Mesenchymal stem cell (in vitro differentiated cells and primary cell): ENCODE results near the gene GNAI1.

ENCODE experiments used
- DNase-seq: peaks from one replicate; pipeline ENCODE4 v3.0.0-alpha.2; 2013
- H2AFZ ChIP-seq: one replicate; pipeline ENCODE4 v1.6.1; 2013; ENCODE audit warnings: low read depth, mild to moderate bottlenecking, control low read depth, inconsistent platforms, low read length, moderate library complexity
- H2AK5ac ChIP-seq: 2 replicates; pipeline ENCODE4 v1.6.1; 2013; ENCODE audit warnings: low read length, moderate library complexity, mild to moderate bottlenecking, inconsistent platforms; ENCODE audit not compliant: severe bottlenecking
- H2BK120ac ChIP-seq: one replicate; pipeline ENCODE4 v1.6.1; 2013; ENCODE audit warnings: low read depth, mild to moderate bottlenecking, inconsistent platforms, low read length, moderate library complexity
- H2BK12ac ChIP-seq, 2 experiments: one replicate each; pipeline ENCODE4 v1.6.1; 2013; ENCODE audit warnings: inconsistent platforms in 2 of 2, low read length in 2 of 2, mild to moderate bottlenecking in 2 of 2, moderate library complexity in 2 of 2, control low read depth in 1 of 2
- H2BK15ac ChIP-seq: one replicate; pipeline ENCODE4 v1.6.1; 2013; ENCODE audit warnings: mild to moderate bottlenecking, low read depth, inconsistent platforms; ENCODE audit not compliant: poor library complexity, severe bottlenecking
- H2BK5ac ChIP-seq: 2 replicates; pipeline ENCODE4 v1.6.1; 2013; ENCODE audit warnings: low read depth, mild to moderate bottlenecking, low read length, control low read depth, inconsistent platforms; ENCODE audit not compliant: poor library complexity, severe bottlenecking
- H3K14ac ChIP-seq, 2 experiments: one replicate each; pipeline ENCODE4 v1.6.1; 2013; ENCODE audit warnings: inconsistent platforms in 2 of 2, low read length in 2 of 2, control low read depth in 1 of 2, mild to moderate bottlenecking in 1 of 2, moderate library complexity in 1 of 2
- H3K18ac ChIP-seq, 2 experiments: one replicate each; pipeline ENCODE4 v1.6.1; 2013; ENCODE audit warnings: inconsistent platforms in 2 of 2, low read length in 2 of 2, control low read depth in 1 of 2, low read depth in 1 of 2, mild to moderate bottlenecking in 1 of 2
- H3K23ac ChIP-seq, 2 experiments: one replicate each; pipeline ENCODE4 v1.6.1; 2013; ENCODE audit warnings: inconsistent platforms in 2 of 2, low read length in 2 of 2, mild to moderate bottlenecking in 2 of 2, moderate library complexity in 2 of 2, control low read depth in 1 of 2
- H3K27ac ChIP-seq: 2 replicates; pipeline ENCODE4 v1.5.1; 2013; ENCODE audit warnings: mild to moderate bottlenecking, moderate library complexity, low read length, control low read depth, inconsistent platforms; ENCODE audit not compliant: poor library complexity, severe bottlenecking
- H3K27me3 ChIP-seq, 2 experiments: 2 replicates each; pipeline versions ENCODE4 v1.6.1 to v1.7.0; 2013; ENCODE audit warnings: low read length in 2 of 2, mild to moderate bottlenecking in 2 of 2, moderate library complexity in 2 of 2, control low read depth in 1 of 2, inconsistent platforms in 1 of 2; ENCODE audit not compliant: control insufficient read depth in 1 of 2, insufficient read depth in 1 of 2
- H3K36me3 ChIP-seq, 2 experiments: 2 replicates each; pipeline versions ENCODE4 v1.6.1 to v1.7.0; 2013; ENCODE audit warnings: low read length in 2 of 2, control low read depth in 1 of 2, inconsistent platforms in 1 of 2, low read depth in 1 of 2, mild to moderate bottlenecking in 1 of 2; ENCODE audit not compliant: insufficient read depth in 2 of 2, control insufficient read depth in 1 of 2
- H3K4ac ChIP-seq, 2 experiments: one replicate each; pipeline ENCODE4 v1.6.1; 2013; ENCODE audit warnings: inconsistent platforms in 2 of 2, low read length in 2 of 2, mild to moderate bottlenecking in 2 of 2, moderate library complexity in 2 of 2, control low read depth in 1 of 2, low read depth in 1 of 2
- H3K4me1 ChIP-seq: 2 replicates; pipeline ENCODE4 v1.6.1; 2013; ENCODE audit warnings: low read depth, low read length, control low read depth; ENCODE audit not compliant: control insufficient read depth, insufficient read depth
- H3K4me2 ChIP-seq: 2 replicates; pipeline ENCODE4 v1.6.1; 2013; ENCODE audit warnings: low read length, mild to moderate bottlenecking, inconsistent platforms; ENCODE audit not compliant: poor library complexity, severe bottlenecking
- H3K4me3 ChIP-seq, 2 experiments: 2 replicates each; pipeline versions ENCODE4 v1.5.1 to v1.7.0; 2013; ENCODE audit warnings: low read length in 2 of 2, mild to moderate bottlenecking in 2 of 2, control low read depth in 1 of 2, low read depth in 1 of 2; ENCODE audit not compliant: insufficient read depth in 1 of 2
- H3K79me1 ChIP-seq: replicated peaks from 2 replicates; pipeline ENCODE4 v1.6.1; 2013; ENCODE audit warnings: mild to moderate bottlenecking, control low read depth, low read length, inconsistent platforms; ENCODE audit not compliant: poor library complexity, severe bottlenecking
- H3K9ac ChIP-seq: 2 replicates; pipeline ENCODE4 v1.7.0; 2013; ENCODE audit warnings: mild to moderate bottlenecking, low read length, moderate library complexity
- H3K9me3 ChIP-seq: 2 replicates; pipeline ENCODE4 v1.7.0; 2013; ENCODE audit warnings: mild to moderate bottlenecking, low read length; ENCODE audit not compliant: control insufficient read depth
- H4K8ac ChIP-seq: one replicate; pipeline ENCODE4 v1.6.1; 2013; ENCODE audit warnings: inconsistent platforms, mild to moderate bottlenecking, low read length, moderate library complexity
- H4K91ac ChIP-seq: one replicate; pipeline ENCODE4 v1.6.1; 2013; ENCODE audit warnings: mild to moderate bottlenecking, low read length, inconsistent platforms
- WGBS: methylation state at CpG from one replicate; pipeline ENCODE4 v1.1.7; 2013; ENCODE audit warnings: mixed read lengths; 5-methylcytosine and 5-hydroxymethylcytosine counted together

GNAI1 gene

GRCh38 chr7:80253237-80253636, 118.6 kb downstream of the GNAI1 start:
- no peaks in the 10 kb centered on the region for H3K9me3 ChIP-seq
- no peak overlapping the region for H2BK15ac ChIP-seq
- no peaks in the 10 kb centered on the region for H3K36me3 ChIP-seq
- no peak overlapping the region for H4K8ac ChIP-seq
- no peak overlapping the region for H3K9ac ChIP-seq
- no peak overlapping the region for H4K91ac ChIP-seq
- peak overlapping the region in 1 of 2 experiments; percentile 82 for H3K4ac ChIP-seq
- no peak overlapping the region for H2BK120ac ChIP-seq
- no peak overlapping the region for H2AK5ac ChIP-seq
- no peak overlapping the region for H2AFZ ChIP-seq
- no peak overlapping the region for H2BK5ac ChIP-seq
- no peak overlapping the region for H3K4me2 ChIP-seq
- no peak overlapping the region for H3K14ac ChIP-seq
- no peak overlapping the region for H2BK12ac ChIP-seq
- no peak for DNase-seq
- no peak overlapping the region for H3K4me3 ChIP-seq
- no peak overlapping the region for H3K23ac ChIP-seq
- H3K79me1 ChIP-seq, result no peaks in the 10 kb centered on the region
- no peaks in the 10 kb centered on the region for H3K27me3 ChIP-seq
- no peaks in the 10 kb centered on the region for H3K4me1 ChIP-seq
- H3K27ac ChIP-seq, result no peak overlapping the region
- 96% methylated on average over 2 of the region's 4 CpGs for WGBS
- H3K18ac ChIP-seq, result peak overlapping the region in 1 of 2 experiments; percentile 72

- Histone ChIP-seq H3K9ac (no peak overlapping the region), H2AK5ac (no peak overlapping the region), H3K18ac (no peak overlapping the region), H3K14ac (no peak overlapping the region), H3K79me1 (no peaks in the 10 kb centered on the region), H3K4me3 (no peak overlapping the region), H3K36me3 (no peaks in the 10 kb centered on the region), H3K27ac (no peak overlapping the region), H3K9me3 (no peaks in the 10 kb centered on the region), H2BK5ac (no peak overlapping the region), H3K27me3 (no peaks in the 10 kb centered on the region), H3K23ac (no peak overlapping the region), H4K8ac (no peak overlapping the region), H2AFZ (no peak overlapping the region), H2BK120ac (no peak overlapping the region), H2BK15ac (no peak overlapping the region), H3K4me2 (no peak overlapping the region), H2BK12ac (no peak overlapping the region), H3K4me1 (no peaks in the 10 kb centered on the region), H3K4ac (no peak overlapping the region), H4K91ac (no peak overlapping the region)
- DNase-seq, result no peak
- WGBS, result 65% methylated on average over 2 of the region's 2 CpGs
Measured at GRCh38 chr7:80253653-80254052, 119.0 kb downstream of the GNAI1 start.

- no peak overlapping the region for H3K27ac ChIP-seq
- no peak overlapping the region for H3K14ac ChIP-seq
- H3K36me3 ChIP-seq, result no peaks in the 10 kb centered on the region
- no peak overlapping the region for H2AFZ ChIP-seq
- no peak overlapping the region for H3K4ac ChIP-seq
- no peak overlapping the region for H3K4me3 ChIP-seq
- H2BK120ac ChIP-seq, result no peak overlapping the region
- H4K8ac ChIP-seq, result no peak overlapping the region
- no peak overlapping the region for H3K18ac ChIP-seq
- no peak overlapping the region for H3K4me2 ChIP-seq
- no peaks in the 10 kb centered on the region for H3K27me3 ChIP-seq
- no peak for DNase-seq
- H4K91ac ChIP-seq, result no peak overlapping the region
- H2BK12ac ChIP-seq, result no peak overlapping the region
- H3K79me1 ChIP-seq, result no peaks in the 10 kb centered on the region
- no peak overlapping the region for H2BK15ac ChIP-seq
- H2BK5ac ChIP-seq, result no peak overlapping the region
- 83% methylated on average over 1 of the region's 1 CpG for WGBS
- no peaks in the 10 kb centered on the region for H3K4me1 ChIP-seq
- H3K9me3 ChIP-seq, result no peaks in the 10 kb centered on the region
- no peak overlapping the region for H2AK5ac ChIP-seq
- H3K23ac ChIP-seq, result no peak overlapping the region
- H3K9ac ChIP-seq, result no peak overlapping the region
Measured at GRCh38 chr7:80255656-80256055, 121.0 kb downstream of the GNAI1 start.

- no peak for DNase-seq
- H3K27ac ChIP-seq, result no peak overlapping the region
Measured at GRCh38 chr7:80257756-80258155, 123.1 kb downstream of the GNAI1 start.

More at GRCh38 chr7:80257756-80258155, 123.1 kb downstream of the GNAI1 start:
- Histone ChIP-seq H3K4ac (no peak overlapping the region), H4K8ac (no peak overlapping the region), H2BK12ac (no peak overlapping the region), H3K36me3 (no peaks in the 10 kb centered on the region), H3K9ac (no peak overlapping the region), H2BK5ac (no peak overlapping the region), H3K4me3 (no peak overlapping the region), H4K91ac (no peak overlapping the region), H3K23ac (no peak overlapping the region), H3K14ac (no peak overlapping the region), H3K4me2 (no peak overlapping the region), H2AFZ (no peak overlapping the region), H3K4me1 (no peaks in the 10 kb centered on the region), H3K18ac (no peak overlapping the region), H3K79me1 (no peaks in the 10 kb centered on the region), H2AK5ac (no peak overlapping the region), H2BK15ac (no peak overlapping the region), H3K27me3 (no peaks in the 10 kb centered on the region), H3K9me3 (no peaks in the 10 kb centered on the region), H2BK120ac (no peak overlapping the region)
- WGBS, result no CpG with 5 or more reads among the region's 3 CpGs
